Sigmoid colon (tissue), 3 donors: ENCODE results near the gene CDK4.

Experiments
- POLR2A ChIP-seq, 2 donors: fragments of 450-650 bp; IDR thresholded peaks; one replicate each; pipeline ENCODE4 v1.6.1; 2016; ENCODE audit warnings: antibody characterized with exemption in 2 of 2, mild to moderate bottlenecking in 2 of 2, moderate library complexity in 2 of 2
- TF ChIP-seq, protein P1 (sequence below), 4 experiments: fragments of 450-650 bp in 3 of 4; fragments of 200-600 bp in 1 of 4; IDR thresholded peaks; one replicate each; pipeline ENCODE4 v1.5.1; 2016 to 2019; ENCODE audit warnings: antibody characterized with exemption in 4 of 4, mild to moderate bottlenecking in 3 of 4, moderate library complexity in 2 of 4

DNA sequence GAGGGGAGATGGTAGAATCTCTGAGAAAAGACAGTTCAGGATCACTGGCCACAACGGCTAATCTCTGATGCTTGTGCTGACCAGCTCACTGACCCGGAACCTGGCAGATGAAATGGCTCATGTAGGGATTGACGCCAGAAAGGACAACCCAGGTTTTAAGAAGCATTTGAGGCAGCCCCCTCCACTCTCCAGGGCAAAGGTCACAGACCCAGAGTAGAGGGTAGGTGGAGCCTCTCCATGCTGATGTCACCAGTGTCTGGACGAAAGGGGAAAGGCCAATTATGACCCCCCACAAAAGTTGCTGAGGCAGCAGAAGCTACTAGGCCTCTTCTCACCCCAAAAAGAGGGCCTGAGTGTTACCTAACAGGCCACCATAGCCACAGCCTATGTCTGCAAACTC, 18.6 kb upstream of the CDK4 start:
- TF ChIP-seq POLR2A (IDR thresholded peaks at IDR 0.05), result no peak
- TF ChIP-seq, protein P1, sequence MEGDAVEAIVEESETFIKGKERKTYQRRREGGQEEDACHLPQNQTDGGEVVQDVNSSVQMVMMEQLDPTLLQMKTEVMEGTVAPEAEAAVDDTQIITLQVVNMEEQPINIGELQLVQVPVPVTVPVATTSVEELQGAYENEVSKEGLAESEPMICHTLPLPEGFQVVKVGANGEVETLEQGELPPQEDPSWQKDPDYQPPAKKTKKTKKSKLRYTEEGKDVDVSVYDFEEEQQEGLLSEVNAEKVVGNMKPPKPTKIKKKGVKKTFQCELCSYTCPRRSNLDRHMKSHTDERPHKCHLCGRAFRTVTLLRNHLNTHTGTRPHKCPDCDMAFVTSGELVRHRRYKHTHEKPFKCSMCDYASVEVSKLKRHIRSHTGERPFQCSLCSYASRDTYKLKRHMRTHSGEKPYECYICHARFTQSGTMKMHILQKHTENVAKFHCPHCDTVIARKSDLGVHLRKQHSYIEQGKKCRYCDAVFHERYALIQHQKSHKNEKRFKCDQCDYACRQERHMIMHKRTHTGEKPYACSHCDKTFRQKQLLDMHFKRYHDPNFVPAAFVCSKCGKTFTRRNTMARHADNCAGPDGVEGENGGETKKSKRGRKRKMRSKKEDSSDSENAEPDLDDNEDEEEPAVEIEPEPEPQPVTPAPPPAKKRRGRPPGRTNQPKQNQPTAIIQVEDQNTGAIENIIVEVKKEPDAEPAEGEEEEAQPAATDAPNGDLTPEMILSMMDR (IDR thresholded peaks at IDR 0.05), result no peak
